GM10847 (cell line): Measurements from ENCODE around the gene TMEM120A.

Experiments used
- POLR2A ChIP-seq: IDR thresholded peaks from 2 replicates; pipeline ENCODE4 v1.6.1; 2011; ENCODE audit not compliant: insufficient read length; ENCODE audit errors: extremely low read depth

TMEM120A gene

DNA sequence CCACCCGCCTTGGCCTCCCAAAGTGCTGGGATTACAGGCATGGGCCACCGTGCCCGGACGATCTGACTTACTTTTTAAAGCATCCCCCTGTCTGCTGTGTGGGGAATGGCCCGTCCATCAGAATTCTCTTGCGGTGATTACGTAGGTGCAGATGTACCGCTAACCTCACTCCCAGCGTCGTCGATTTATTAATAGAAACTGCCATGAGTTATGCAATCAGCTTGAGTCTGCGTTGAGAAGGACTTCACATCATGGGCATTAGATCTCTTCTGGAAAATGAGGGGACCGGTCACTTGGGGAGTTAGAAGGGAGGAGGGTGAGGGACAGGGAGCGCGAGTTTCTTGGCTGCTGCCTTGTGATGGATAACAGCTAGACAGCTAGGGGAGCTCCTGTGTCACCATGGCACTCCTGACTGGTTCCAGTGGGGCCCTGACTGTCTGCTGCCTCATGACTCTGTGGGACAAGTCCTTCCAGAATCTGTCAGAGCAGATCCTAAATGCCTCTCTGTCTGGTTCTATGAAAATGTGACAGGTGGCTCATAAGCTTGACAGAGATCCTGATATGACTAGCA lies 44.2 kb downstream of the TMEM120A start:
- TF ChIP-seq POLR2A: no peak

- TF ChIP-seq POLR2A: no peak
Observed at GRCh38 chr7:75948179-75948578, 46.2 kb downstream of the TMEM120A start.

- TF ChIP-seq POLR2A: no peak
Observed at GRCh38 chr7:75946207-75946855, 48.1 kb downstream of the TMEM120A start.

DNA sequence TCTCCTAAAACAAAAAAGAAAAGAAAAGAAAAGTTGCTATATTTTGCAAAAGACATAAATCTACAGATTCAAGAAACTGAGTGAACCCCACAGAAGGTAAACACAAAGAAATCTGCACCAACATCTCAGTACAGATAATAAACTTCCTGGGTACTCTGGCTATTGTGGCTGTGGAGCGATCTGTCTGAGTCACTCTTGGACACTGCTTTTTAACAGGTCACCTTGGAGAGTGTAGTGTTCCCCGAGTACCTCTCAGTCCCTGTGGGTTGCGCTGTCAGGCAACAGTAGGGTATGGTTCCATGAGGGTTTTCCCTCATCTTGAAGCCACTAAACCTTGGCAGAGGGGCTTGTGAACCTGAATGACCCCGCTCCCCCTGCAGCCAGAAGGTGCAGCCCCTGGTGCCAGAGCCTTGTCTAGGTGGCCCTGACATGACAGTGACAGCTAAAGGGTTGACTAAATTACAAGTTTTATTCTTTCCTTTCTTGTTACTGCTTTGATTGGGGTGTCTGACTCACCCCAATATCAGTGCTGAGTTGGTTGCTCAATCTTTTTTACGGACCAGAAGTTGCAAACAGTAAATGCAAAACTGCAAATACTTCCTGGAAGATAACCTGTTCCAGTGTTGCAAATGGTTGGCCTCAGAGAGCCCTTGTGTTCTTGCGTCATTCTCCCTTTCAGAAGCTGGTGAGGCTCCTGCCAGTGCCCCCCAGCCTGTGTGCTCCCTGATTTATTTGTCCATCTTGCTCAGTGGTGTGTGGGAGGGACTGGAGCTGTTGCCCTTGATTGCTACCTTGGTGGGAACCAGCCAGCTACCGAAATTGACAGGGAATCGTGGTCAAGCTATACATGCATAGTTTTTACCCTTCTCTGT lies 48.9 kb downstream of the TMEM120A start:
- TF ChIP-seq POLR2A: no peak

- TF ChIP-seq POLR2A: no peak
Observed at GRCh38 chr7:75944507-75944906, 49.9 kb downstream of the TMEM120A start.

GRCh38 chr7:75943864-75944263 lies 50.5 kb downstream of the TMEM120A start:
- TF ChIP-seq POLR2A: no peak

- no peak for TF ChIP-seq POLR2A
Observed at GRCh38 chr7:75938921-75939320, 55.5 kb downstream of the TMEM120A start.

DNA sequence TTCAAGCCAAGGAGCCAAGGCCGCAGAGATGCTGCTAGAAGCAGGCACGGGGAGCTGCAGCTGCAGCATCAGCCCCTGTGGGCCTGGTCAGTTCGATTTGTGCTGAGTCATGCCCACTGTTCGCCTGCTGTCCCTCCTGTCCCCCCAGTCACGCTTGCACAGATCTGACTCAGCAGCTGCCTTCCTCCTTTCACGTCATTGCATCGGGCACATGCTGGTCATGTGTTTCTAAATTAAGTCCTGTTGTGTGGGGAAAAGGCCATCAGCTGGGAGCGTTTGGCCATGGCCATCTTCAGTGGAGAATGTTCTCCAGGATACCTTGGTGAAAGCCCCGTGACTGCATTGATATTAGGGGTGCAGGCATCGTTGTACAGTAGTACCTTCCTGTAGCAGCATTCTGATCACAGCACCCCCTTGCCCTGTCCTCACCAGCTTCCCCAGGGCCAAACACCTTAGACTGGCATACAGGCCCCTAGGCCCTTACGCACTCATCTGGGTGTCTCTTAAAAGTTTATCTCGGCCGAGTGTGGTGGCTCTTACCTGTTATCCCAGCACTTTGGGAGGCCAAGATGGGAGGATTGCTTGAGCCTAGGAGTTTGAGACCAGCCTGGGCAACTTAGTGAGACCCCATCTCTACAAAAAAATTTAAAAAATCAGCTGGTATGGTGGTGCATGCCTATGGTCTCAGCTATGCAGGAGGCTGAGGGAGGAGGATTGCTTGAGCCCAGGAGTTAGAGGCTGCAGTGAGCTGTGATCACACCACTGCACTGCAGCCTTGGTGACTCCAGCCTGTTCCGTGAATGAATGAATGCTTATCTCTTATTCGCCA lies 56.2 kb downstream of the TMEM120A start:
- no peak for TF ChIP-seq POLR2A
